K562 (cell line): Measurements from ENCODE around the gene ZAP70. TPM values are rescaled to one million over a fixed set of nuclear protein-coding genes. Genes with fewer than 3 reads are reported as not detected.

Source experiments
- BRD4 ChIP-seq: fragments of 200-600 bp; sonication (generic); IDR thresholded peaks from 2 replicates; pipeline ENCODE4 v1.6.1; 2017; ENCODE audit warnings: inconsistent platforms
- CBFB ChIP-seq: sonication (generic); formaldehyde crosslinking; IDR thresholded peaks from 2 replicates; pipeline ENCODE4 v1.4.0; 2020; ENCODE audit warnings: mild to moderate bottlenecking, missing genetic modification reagents
- DPF2 ChIP-seq: fragments of 450-650 bp; IDR thresholded peaks from 2 replicates; pipeline ENCODE4 v1.6.1; 2016
- E4F1 ChIP-seq: fragments of 250-450 bp; sonication (Bioruptor Pico); IDR thresholded peaks from 2 replicates; pipeline ENCODE4 v1.5.0; 2021; ENCODE audit warnings: mild to moderate bottlenecking, borderline replicate concordance
- EP300 ChIP-seq: IDR thresholded peaks from 2 replicates; pipeline ENCODE4 v1.6.1; 2012; ENCODE audit warnings: low read length, improper control_type of control experiment
- ERF ChIP-seq: fragments of 450-650 bp; formaldehyde crosslinking; IDR thresholded peaks from 2 replicates; pipeline ENCODE4 v1.4.0; 2020; ENCODE audit warnings: mild to moderate bottlenecking, mixed read lengths
- GABPB2 ChIP-seq: fragments of 250-450 bp; sonication (Bioruptor Pico); conservative IDR thresholded peaks from 2 replicates; pipeline ENCODE4 v1.5.1; 2021; ENCODE audit warnings: mild to moderate bottlenecking
- HCFC1 ChIP-seq: IDR thresholded peaks from 2 replicates; pipeline ENCODE4 v1.6.1; 2012; ENCODE audit warnings: low read depth, low read length, improper control_type of control experiment
- MTA3 ChIP-seq: fragments of 450-650 bp; formaldehyde crosslinking; IDR thresholded peaks from 2 replicates; pipeline ENCODE4 v1.6.1; 2017; ENCODE audit warnings: mild to moderate bottlenecking, borderline replicate concordance
- NR2C1 ChIP-seq, 2 experiments: fragments of 450-650 bp; IDR thresholded peaks; 2 replicates each; pipeline ENCODE4 v1.6.1; 2017; ENCODE audit warnings: mild to moderate bottlenecking in 2 of 2, antibody characterized with exemption in 1 of 2, inconsistent platforms in 1 of 2, missing compliant biosample characterization in 1 of 2, missing genetic modification characterization in 1 of 2
- NR4A1 ChIP-seq, 2 experiments: fragments of 250-450 bp in 1 of 2; fragments of 450-650 bp in 1 of 2; sonication (Bioruptor Pico) in 1 of 2; IDR thresholded peaks; 2 replicates each; pipeline versions ENCODE4 v1.4.0 to v1.6.1; 2016 to 2020; ENCODE audit warnings: mild to moderate bottlenecking in 2 of 2, missing compliant biosample characterization in 1 of 2, missing genetic modification characterization in 1 of 2, moderate library complexity in 1 of 2
- RNF2 ChIP-seq: sonication (generic); IDR thresholded peaks from 2 replicates; pipeline ENCODE4 v1.6.1; 2016
- SAFB2 ChIP-seq: fragments of 200-400 bp; formaldehyde crosslinking; IDR thresholded peaks from 2 replicates; pipeline ENCODE4 v1.6.1; 2018; ENCODE audit warnings: borderline replicate concordance, low read length, low read depth, moderate library complexity; ENCODE audit not compliant: severe bottlenecking
- SMARCB1 ChIP-seq: IDR thresholded peaks from 2 replicates; pipeline ENCODE4 v1.6.1; 2011; ENCODE audit warnings: improper control_type of control experiment, low read depth; ENCODE audit not compliant: insufficient read length
- SNRNP70 ChIP-seq: fragments of 200-400 bp; formaldehyde crosslinking; optimal IDR thresholded peaks from 2 replicates; pipeline ENCODE3; 2017; ENCODE audit warnings: low read depth, low read length
- TFAM ChIP-seq: fragments of 250-450 bp; sonication (Bioruptor Pico); conservative IDR thresholded peaks from 2 replicates; pipeline ENCODE4 v1.5.0; 2021; ENCODE audit warnings: mild to moderate bottlenecking, moderate library complexity
- USF2 ChIP-seq: sonication (generic); formaldehyde crosslinking; IDR thresholded peaks from 2 replicates; pipeline ENCODE4 v1.5.0; 2020; ENCODE audit warnings: missing genetic modification reagents
- ZNF232 ChIP-seq: sonication (generic); formaldehyde crosslinking; IDR thresholded peaks from 2 replicates; pipeline ENCODE4 v1.8.0; 2022; ENCODE audit warnings: mild to moderate bottlenecking, missing genetic modification reagents
- ZNF280B ChIP-seq: fragments of 250-450 bp; sonication (Bioruptor Pico); IDR thresholded peaks from 2 replicates; pipeline ENCODE4 v1.5.1; 2021; ENCODE audit warnings: mild to moderate bottlenecking
- ZNF655 ChIP-seq: fragments of 250-450 bp; sonication (Bioruptor Pico); IDR thresholded peaks from 2 replicates; pipeline ENCODE4 v1.5.0; 2021
- polyA plus RNA-seq, 8 experiments: library from polyadenylated mRNA; depleted of rRNA in 4 of 8; stranded (reverse) in 5 of 8; unstranded in 3 of 8; fragments of >200 nt; fragmentation: Nextera tagmentation in 2 of 8; fragmentation: Illumina TruSeq in 1 of 8; extraction: Ambion mirVana in 2 of 8; extraction: Trizol in 1 of 8; gene quantifications; 2 replicates each; pipeline versions ENCODE4 v1.2.1 to v1.2.3, GENCODE V29; 2011 to 2014; ENCODE audit warnings: inconsistent platforms in 1 of 8, missing spikeins in 1 of 8
- total RNA-seq, 7 experiments: library from RNA; depleted of rRNA in 6 of 7; stranded (reverse); fragments of >200 nt in 6 of 7; fragmentation: Illumina TruSeq in 2 of 7; extraction: Trizol in 2 of 7; gene quantifications; 2 replicates each; pipeline versions ENCODE4 v1.2.1 to v1.2.3, GENCODE V29; 2011 to 2021; ENCODE audit warnings: low replicate concordance in 1 of 7

ZAP70 gene
- total and polyA plus RNA-seq, 9 of the 15 experiments (the other 6 are each of a cell fraction or from before 2014, with no cell fraction given): 0.06 to 0.80 (median 0.21) TPM; not detected in 1

GRCh38 chr2:97740590-97741182 lies 27.3 kb downstream of the ZAP70 start (continued):
- TF ChIP-seq EP300 (peak; percentile 25; the same call in 1 of the 2 replicates), TFAM (CRISPR knock-in tag) (no peak), NR2C1 (IDR thresholded peaks at IDR 0.05) (peak; percentile 85), NR2C1 (tag; IDR thresholded peaks at IDR 0.05) (peak; percentile 91), SAFB2 (no peak), NR4A1 (CRISPR knock-in tag; IDR thresholded peaks at IDR 0.05) (no peak), NR4A1 (tag; IDR thresholded peaks at IDR 0.05) (peak; percentile 91), CBFB (CRISPR knock-in tag) (no peak), ZNF280B (no peak), ERF (CRISPR knock-in tag) (no peak), DPF2 (no peak), HCFC1 (no peak), ZNF232 (CRISPR knock-in tag) (no peak), RNF2 (no peak), SNRNP70 (no peak), USF2 (CRISPR knock-in tag) (no peak), E4F1 (CRISPR knock-in tag) (no peak), BRD4 (no peak), SMARCB1 (no peak), MTA3 (peak; percentile 33; the same call in 1 of the 2 replicates), GABPB2 (CRISPR knock-in tag) (no peak), ZNF655 (CRISPR knock-in tag) (no peak)
